ENCODE measurements around the gene MYL12B. TPM values are rescaled to one million over a fixed set of nuclear protein-coding genes. Genes with fewer than 3 reads are reported as not detected.

The MYL12B gene
- total and polyA plus RNA-seq, 12 donors: 153 to 457 (median 198) TPM

- no peak for TF ChIP-seq CTCF (IDR thresholded peaks at IDR 0.05)
- Histone ChIP-seq H3K4me1 (peaks cover 6 to 80% (median 58%) of the 10 kb centered on the region in 9 donors), H3K9me3 (no peaks in the 10 kb centered on the region), H3K4me3 (peak overlapping the region; percentile 73 to 96 (median 87)), H3K27me3 (no peaks in the 10 kb centered on the region), H3K27ac (peak overlapping the region; percentile 96 to 100 (median 98)), H3K36me3 (peaks cover 0 to 27% (median 10%) of the 10 kb centered on the region in 9 donors)
- ATAC-seq (peak; percentile 0 to 57 (median 24)), DNase-seq (no peak)
- intact Hi-C loops (cut with DNase I): loop anchor here in 3 of 10 donors (5.0 kb wide), 3 partner anchors 190 to 340 kb away; partner anchors contain the start of gene TGIF1 (in 2 of the 3)
- 0% methylated on average over 67 to 69 of the region's 69 CpGs for WGBS, 2 donors
Measured at GRCh38 chr18:3262234-3263131, 550 bp downstream of the MYL12B start.

GRCh38 chr18:3263132-3263700, 1.3 kb downstream of the MYL12B start:
- Histone ChIP-seq H3K9me3 (no peaks in the 10 kb centered on the region), H3K27me3 (no peaks in the 10 kb centered on the region), H3K4me1 (peaks cover 7 to 80% (median 63%) of the 10 kb centered on the region in 9 donors), H3K4me3 (peak overlapping the region; percentile 73 to 96 (median 87)), H3K36me3 (peaks cover 0 to 20% (median 3%) of the 10 kb centered on the region in 9 donors), H3K27ac (peak overlapping the region in 9 of 10 donors; percentile 96 to 100 (median 98))
- TF ChIP-seq CTCF (IDR thresholded peaks at IDR 0.05): no peak
- DNase-seq: no peak
- 23 to 31% methylated on average over 8 of the region's 8 CpGs for WGBS, 2 donors
- intact Hi-C loops (cut with DNase I): loop anchor here in 3 of 10 donors (5.0 kb wide), 3 partner anchors 189 to 339 kb away; partner anchors contain the start of gene TGIF1 (in 2 of the 3)
- no peak for ATAC-seq

- H3K4me1 ChIP-seq: peaks cover 9 to 80% (median 75%) of the 10 kb centered on the region in 9 donors
- no peak for TF ChIP-seq CTCF (IDR thresholded peaks at IDR 0.05)
- H3K27ac ChIP-seq: no peak overlapping the region
- intact Hi-C loops (cut with DNase I): loop anchor here in 3 of 10 donors (5.0 kb wide), 3 partner anchors 188 to 338 kb away; partner anchors contain the start of gene TGIF1 (in 2 of the 3)
- no peaks in the 10 kb centered on the region for H3K9me3 ChIP-seq
- H3K36me3 ChIP-seq: peaks cover 0 to 8% (median 0%) of the 10 kb centered on the region in 9 donors
- H3K4me3 ChIP-seq: peak overlapping the region in 5 of 10 donors; percentile 73 to 95 (median 86)
- no peaks in the 10 kb centered on the region for H3K27me3 ChIP-seq
- DNase-seq (no peak), ATAC-seq (no peak)
- 73 to 76% methylated on average over 2 of the region's 2 CpGs for WGBS, 2 donors
Measured at GRCh38 chr18:3264362-3264761, 2.4 kb downstream of the MYL12B start.

GRCh38 chr18:3265564-3266033, 3.7 kb downstream of the MYL12B start:
- WGBS, 2 donors: 69 to 78% methylated on average over 3 of the region's 3 CpGs
- no peak for DNase-seq
- H3K36me3 ChIP-seq: no peaks in the 10 kb centered on the region
- H3K27ac ChIP-seq: peak overlapping the region in 2 of 10 donors; percentile 3 to 24
- H3K27me3 ChIP-seq: no peaks in the 10 kb centered on the region
- no peak for ATAC-seq
- intact Hi-C loops (cut with DNase I): loop anchor here in 1 of 10 donors (5.0 kb wide), 1 partner anchor 187 kb away; the partner anchor contains the start of gene TGIF1
- H3K9me3 ChIP-seq: no peaks in the 10 kb centered on the region
- TF ChIP-seq CTCF (IDR thresholded peaks at IDR 0.05): no peak
- peaks cover 9 to 84% (median 78%) of the 10 kb centered on the region in 9 donors for H3K4me1 ChIP-seq
- no peak overlapping the region for H3K4me3 ChIP-seq

All from heart right ventricle (tissue), 16 donors.